Mesothelial cell of epicardium (in vitro differentiated cells): ENCODE data around the gene ARHGEF7. TPM values are rescaled to one million over a fixed set of nuclear protein-coding genes. Genes with fewer than 3 reads are reported as not detected.
A peak's percentile ranks its signal among the peaks of the same experiment; 100 is the strongest.

ENCODE experiments used
- DNase-seq, 2 experiments: peaks; one replicate each; pipeline ENCODE4 v3.0.0; 2021; ENCODE audit warnings: low spot score in 2 of 2; ENCODE audit not compliant: unreplicated experiment in 2 of 2
- H3K27ac Mint-ChIP-seq: 2 replicates; pipeline ENCODE4 v1.8.0; 2021; ENCODE audit warnings: mixed read lengths
- H3K27me3 Mint-ChIP-seq: 2 replicates; pipeline ENCODE4 v1.8.0; 2021; ENCODE audit warnings: low read depth, mixed read lengths
- H3K36me3 Mint-ChIP-seq: 2 replicates; pipeline ENCODE4 v1.8.0; 2021; ENCODE audit warnings: mixed read lengths
- H3K4me1 Mint-ChIP-seq: 2 replicates; pipeline ENCODE4 v1.8.0; 2021; ENCODE audit warnings: mixed read lengths
- H3K4me3 Mint-ChIP-seq: 2 replicates; pipeline ENCODE4 v1.8.0; 2021; ENCODE audit warnings: mild to moderate bottlenecking, moderate library complexity, mixed read lengths
- H3K9me3 Mint-ChIP-seq: 2 replicates; pipeline ENCODE4 v1.8.0; 2021; ENCODE audit warnings: mixed read lengths
- total RNA-seq: library from RNA; stranded (reverse); gene quantifications from 3 replicates; pipeline ENCODE4 v1.2.1, GENCODE V29; 2021
- TF ChIP-seq, protein P1 (sequence below): fragments of 200-600 bp; sonication (generic); IDR thresholded peaks from one replicate; pipeline ENCODE4 v1.5.0; 2021; ENCODE audit warnings: antibody characterized with exemption; ENCODE audit not compliant: unreplicated experiment

The ARHGEF7 gene
- total RNA-seq, 1 donor from 2014 or later: 95.9 TPM

GRCh38 chr13:111165241-111166010 lies 50.3 kb downstream of the ARHGEF7 start:
- TF ChIP-seq, protein P1, sequence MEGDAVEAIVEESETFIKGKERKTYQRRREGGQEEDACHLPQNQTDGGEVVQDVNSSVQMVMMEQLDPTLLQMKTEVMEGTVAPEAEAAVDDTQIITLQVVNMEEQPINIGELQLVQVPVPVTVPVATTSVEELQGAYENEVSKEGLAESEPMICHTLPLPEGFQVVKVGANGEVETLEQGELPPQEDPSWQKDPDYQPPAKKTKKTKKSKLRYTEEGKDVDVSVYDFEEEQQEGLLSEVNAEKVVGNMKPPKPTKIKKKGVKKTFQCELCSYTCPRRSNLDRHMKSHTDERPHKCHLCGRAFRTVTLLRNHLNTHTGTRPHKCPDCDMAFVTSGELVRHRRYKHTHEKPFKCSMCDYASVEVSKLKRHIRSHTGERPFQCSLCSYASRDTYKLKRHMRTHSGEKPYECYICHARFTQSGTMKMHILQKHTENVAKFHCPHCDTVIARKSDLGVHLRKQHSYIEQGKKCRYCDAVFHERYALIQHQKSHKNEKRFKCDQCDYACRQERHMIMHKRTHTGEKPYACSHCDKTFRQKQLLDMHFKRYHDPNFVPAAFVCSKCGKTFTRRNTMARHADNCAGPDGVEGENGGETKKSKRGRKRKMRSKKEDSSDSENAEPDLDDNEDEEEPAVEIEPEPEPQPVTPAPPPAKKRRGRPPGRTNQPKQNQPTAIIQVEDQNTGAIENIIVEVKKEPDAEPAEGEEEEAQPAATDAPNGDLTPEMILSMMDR: no peak
- Mint-ChIP-seq H3K36me3 (peaks cover 16% of the 10 kb centered on the region), H3K27ac (no peak overlapping the region), H3K4me3 (no peak overlapping the region), H3K4me1 (no peaks in the 10 kb centered on the region), H3K27me3 (no peaks in the 10 kb centered on the region), H3K9me3 (peaks cover 6% of the 10 kb centered on the region)
- DNase-seq: no peak

GRCh38 chr13:111166882-111167675 lies 52.0 kb downstream of the ARHGEF7 start:
- Mint-ChIP-seq H3K4me3 (no peak overlapping the region), H3K27ac (no peak overlapping the region), H3K4me1 (no peaks in the 10 kb centered on the region), H3K36me3 (peaks cover 15% of the 10 kb centered on the region), H3K27me3 (no peaks in the 10 kb centered on the region), H3K9me3 (peaks cover 6% of the 10 kb centered on the region)
- TF ChIP-seq, protein P1: no peak
- DNase-seq: no peak

DNA sequence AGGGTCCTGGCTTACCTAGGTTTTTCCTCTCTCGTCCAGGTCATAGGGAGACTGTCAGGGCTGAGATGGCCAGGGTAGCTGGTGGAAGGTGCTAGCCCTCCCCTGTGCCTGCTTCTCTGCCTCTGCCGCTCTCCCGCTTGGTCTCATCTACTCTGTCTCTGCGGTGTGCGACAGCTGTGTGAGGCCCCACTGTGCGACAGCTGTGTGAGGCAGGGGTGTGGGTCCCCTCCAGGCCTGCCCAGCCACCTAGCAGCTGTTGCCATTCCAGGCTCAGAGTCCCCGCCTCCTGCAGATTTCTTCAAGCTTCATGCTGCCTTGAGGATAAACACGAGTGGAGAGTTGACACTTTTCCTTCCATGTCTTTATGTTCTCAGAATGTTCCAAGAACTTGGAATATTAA lies 53.0 kb downstream of the ARHGEF7 start:
- no peak for DNase-seq
- H3K9me3 Mint-ChIP-seq: peaks cover 6% of the 10 kb centered on the region
- H3K27me3 Mint-ChIP-seq: no peaks in the 10 kb centered on the region
- H3K36me3 Mint-ChIP-seq: peaks cover 15% of the 10 kb centered on the region
- H3K27ac Mint-ChIP-seq: no peak overlapping the region
- H3K4me1 Mint-ChIP-seq: no peaks in the 10 kb centered on the region
- TF ChIP-seq, protein P1: no peak
- H3K4me3 Mint-ChIP-seq: no peak overlapping the region

DNA sequence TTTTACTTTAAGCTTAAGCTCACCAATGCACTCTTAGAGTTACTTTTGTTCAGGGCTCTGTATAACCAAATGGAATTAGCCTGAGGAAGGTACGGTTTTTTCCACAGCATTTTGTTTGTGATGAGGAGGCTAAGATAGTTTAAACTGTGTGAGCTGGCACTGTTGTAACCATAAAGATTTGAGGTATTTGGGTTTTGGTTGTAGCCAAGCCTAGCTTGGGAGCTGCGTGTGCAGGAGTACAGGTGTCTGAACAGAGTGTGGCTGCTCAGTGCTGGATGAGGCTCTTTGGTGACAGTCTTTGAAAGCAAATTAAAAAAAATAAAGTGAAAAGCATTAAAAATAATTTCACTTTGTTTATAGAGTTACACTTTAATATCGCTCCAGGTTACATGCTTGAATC lies 56.0 kb downstream of the ARHGEF7 start:
- no peaks in the 10 kb centered on the region for H3K27me3 Mint-ChIP-seq
- TF ChIP-seq, protein P1: no peak
- H3K4me1 Mint-ChIP-seq: no peaks in the 10 kb centered on the region
- H3K9me3 Mint-ChIP-seq: peaks cover 6% of the 10 kb centered on the region
- no peak for DNase-seq
- H3K27ac Mint-ChIP-seq: no peak overlapping the region
- peaks cover 15% of the 10 kb centered on the region for H3K36me3 Mint-ChIP-seq
- H3K4me3 Mint-ChIP-seq: no peak overlapping the region

GRCh38 chr13:111171629-111172028 lies 56.5 kb downstream of the ARHGEF7 start:
- Mint-ChIP-seq H3K4me1 (no peaks in the 10 kb centered on the region), H3K4me3 (no peak overlapping the region)

More at GRCh38 chr13:111171629-111172028, 56.5 kb downstream of the ARHGEF7 start:
- Mint-ChIP-seq H3K9me3 (peaks cover 6% of the 10 kb centered on the region), H3K27me3 (no peaks in the 10 kb centered on the region), H3K36me3 (peaks cover 14% of the 10 kb centered on the region), H3K27ac (peak overlapping the region; percentile 11)
- no peak for DNase-seq
- TF ChIP-seq, protein P1: no peak
